MM.1S (cell line): ENCODE measurements around the gene TMCC1.
"Not testable (repeated sequence)": the region's sequence is repeated elsewhere in the genome, so short reads cannot be mapped to it uniquely, and the experiment has no call there.

Source experiments
- DNase-seq: peaks from one replicate; pipeline ENCODE4 v3.0.0-alpha.2; 2015
- H2AFZ ChIP-seq: fragments of 300-600 bp; sonication (generic); 2 replicates; pipeline ENCODE4 v1.6.0; 2016; ENCODE audit warnings: antibody characterized with exemption, low read length
- H3F3A ChIP-seq: fragments of 300-600 bp; sonication (generic); 2 replicates; pipeline ENCODE4 v1.6.1; 2016; ENCODE audit warnings: mild to moderate bottlenecking, antibody characterized with exemption, low read length, moderate library complexity, mixed read lengths; ENCODE audit not compliant: insufficient read depth
- H3K27ac ChIP-seq: fragments of 300-600 bp; sonication (generic); 2 replicates; pipeline ENCODE4 v1.5.1; 2016; ENCODE audit warnings: mild to moderate bottlenecking, low read length
- H3K27me3 ChIP-seq: fragments of 300-600 bp; sonication (generic); replicated peaks from 2 replicates; pipeline ENCODE4 v1.6.0; 2016; ENCODE audit warnings: low read length; ENCODE audit not compliant: insufficient read depth
- H3K36me3 ChIP-seq: fragments of 300-600 bp; sonication (generic); replicated peaks from 2 replicates; pipeline ENCODE4 v1.6.1; 2016; ENCODE audit warnings: mild to moderate bottlenecking, low read length, mixed read lengths; ENCODE audit not compliant: insufficient read depth
- H3K4me1 ChIP-seq: fragments of 300-600 bp; sonication (generic); 2 replicates; pipeline ENCODE4 v1.6.1; 2016; ENCODE audit warnings: low read length, mixed read lengths
- H3K4me2 ChIP-seq: fragments of 300-600 bp; sonication (generic); 2 replicates; pipeline ENCODE4 v1.6.0; 2016; ENCODE audit warnings: low read depth, low read length
- H3K4me3 ChIP-seq: fragments of 300-600 bp; sonication (generic); 2 replicates; pipeline ENCODE4 v1.5.1; 2016; ENCODE audit warnings: low read length, mixed read lengths
- H3K79me2 ChIP-seq: fragments of 300-600 bp; sonication (generic); 2 replicates; pipeline ENCODE4 v1.6.1; 2016; ENCODE audit warnings: mixed run types, low read length, mixed read lengths
- H3K9ac ChIP-seq: fragments of 300-600 bp; sonication (generic); 2 replicates; pipeline ENCODE4 v1.6.1; 2016; ENCODE audit warnings: low read length, mixed read lengths
- H3K9me2 ChIP-seq: fragments of 300-600 bp; sonication (generic); replicated peaks from 2 replicates; pipeline ENCODE4 v1.6.1; 2016; ENCODE audit warnings: mild to moderate bottlenecking, low read length, mixed read lengths; ENCODE audit not compliant: insufficient read depth
- H3K9me3 ChIP-seq: fragments of 300-600 bp; sonication (generic); replicated peaks from 2 replicates; pipeline ENCODE4 v1.6.1; 2016; ENCODE audit warnings: mild to moderate bottlenecking, low read length, mixed read lengths; ENCODE audit not compliant: insufficient read depth
- H4K20me1 ChIP-seq: fragments of 300-600 bp; sonication (generic); 2 replicates; pipeline ENCODE4 v1.6.1; 2016; ENCODE audit warnings: mild to moderate bottlenecking, low read length, moderate library complexity, mixed read lengths; ENCODE audit not compliant: insufficient read depth
- EZH2 ChIP-seq: fragments of 300-600 bp; sonication (generic); optimal IDR thresholded peaks from 2 replicates; pipeline ENCODE3; 2017; ENCODE audit warnings: low read depth, mild to moderate bottlenecking, antibody characterized with exemption, low read length, mixed read lengths
- EZH2phosphoT487 ChIP-seq: fragments of 300-600 bp; sonication (generic); IDR thresholded peaks from 2 replicates; pipeline ENCODE4 v1.6.1; 2018; ENCODE audit warnings: antibody characterized with exemption, low read length
- TF ChIP-seq, protein P1 (sequence below): fragments of 300-600 bp; sonication (generic); IDR thresholded peaks from 2 replicates; pipeline ENCODE4 v1.5.1; 2016; ENCODE audit warnings: antibody characterized with exemption, low read length, mixed read lengths

The TMCC1 gene

GRCh38 chr3:129758785-129759320 lies 134.7 kb downstream of the TMCC1 start:
- no peak overlapping the region for H2AFZ ChIP-seq
- DNase-seq = no peak
- no peaks in the 10 kb centered on the region for H3K9me3 ChIP-seq

GRCh38 chr3:129758306-129758705 lies 135.2 kb downstream of the TMCC1 start:
- no peaks in the 10 kb centered on the region for H3K4me1 ChIP-seq
- H3K9ac ChIP-seq = no peak overlapping the region
- H3K79me2 ChIP-seq = peaks cover 4% of the 10 kb centered on the region
- H3K4me3 ChIP-seq = no peak overlapping the region
- no peaks in the 10 kb centered on the region for H3K36me3 ChIP-seq
- TF ChIP-seq EZH2 (no peak), EZH2phosphoT487 (no peak)
- TF ChIP-seq, protein P1, sequence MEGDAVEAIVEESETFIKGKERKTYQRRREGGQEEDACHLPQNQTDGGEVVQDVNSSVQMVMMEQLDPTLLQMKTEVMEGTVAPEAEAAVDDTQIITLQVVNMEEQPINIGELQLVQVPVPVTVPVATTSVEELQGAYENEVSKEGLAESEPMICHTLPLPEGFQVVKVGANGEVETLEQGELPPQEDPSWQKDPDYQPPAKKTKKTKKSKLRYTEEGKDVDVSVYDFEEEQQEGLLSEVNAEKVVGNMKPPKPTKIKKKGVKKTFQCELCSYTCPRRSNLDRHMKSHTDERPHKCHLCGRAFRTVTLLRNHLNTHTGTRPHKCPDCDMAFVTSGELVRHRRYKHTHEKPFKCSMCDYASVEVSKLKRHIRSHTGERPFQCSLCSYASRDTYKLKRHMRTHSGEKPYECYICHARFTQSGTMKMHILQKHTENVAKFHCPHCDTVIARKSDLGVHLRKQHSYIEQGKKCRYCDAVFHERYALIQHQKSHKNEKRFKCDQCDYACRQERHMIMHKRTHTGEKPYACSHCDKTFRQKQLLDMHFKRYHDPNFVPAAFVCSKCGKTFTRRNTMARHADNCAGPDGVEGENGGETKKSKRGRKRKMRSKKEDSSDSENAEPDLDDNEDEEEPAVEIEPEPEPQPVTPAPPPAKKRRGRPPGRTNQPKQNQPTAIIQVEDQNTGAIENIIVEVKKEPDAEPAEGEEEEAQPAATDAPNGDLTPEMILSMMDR = no peak
- H4K20me1 ChIP-seq = 0 out of 2 replicates have a peak, but pooled peaks cover 3% of the 10 kb centered on the region
- no peak overlapping the region for H3K27ac ChIP-seq
- no peaks in the 10 kb centered on the region for H3K27me3 ChIP-seq
- H3K4me2 ChIP-seq = no peak overlapping the region
- no peak overlapping the region for H2AFZ ChIP-seq
- H3K9me2 ChIP-seq = no peaks in the 10 kb centered on the region
- DNase-seq = no peak
- no peaks in the 10 kb centered on the region for H3F3A ChIP-seq
- H3K9me3 ChIP-seq = no peaks in the 10 kb centered on the region

More at GRCh38 chr3:129758785-129759320, 134.7 kb downstream of the TMCC1 start:
- Histone ChIP-seq H3K9ac (no peak overlapping the region), H3K9me2 (no peaks in the 10 kb centered on the region), H3K27me3 (no peaks in the 10 kb centered on the region), H3K4me2 (no peak overlapping the region), H3K4me1 (no peaks in the 10 kb centered on the region), H3K27ac (no peak overlapping the region), H4K20me1 (0 out of 2 replicates have a peak, but pooled peaks cover 3% of the 10 kb centered on the region), H3K36me3 (no peaks in the 10 kb centered on the region), H3K4me3 (no peak overlapping the region), H3K79me2 (peaks cover 2% of the 10 kb centered on the region), H3F3A (no peaks in the 10 kb centered on the region)
- TF ChIP-seq EZH2 (no peak), EZH2phosphoT487 (no peak)
- TF ChIP-seq, protein P1 = no peak

DNA sequence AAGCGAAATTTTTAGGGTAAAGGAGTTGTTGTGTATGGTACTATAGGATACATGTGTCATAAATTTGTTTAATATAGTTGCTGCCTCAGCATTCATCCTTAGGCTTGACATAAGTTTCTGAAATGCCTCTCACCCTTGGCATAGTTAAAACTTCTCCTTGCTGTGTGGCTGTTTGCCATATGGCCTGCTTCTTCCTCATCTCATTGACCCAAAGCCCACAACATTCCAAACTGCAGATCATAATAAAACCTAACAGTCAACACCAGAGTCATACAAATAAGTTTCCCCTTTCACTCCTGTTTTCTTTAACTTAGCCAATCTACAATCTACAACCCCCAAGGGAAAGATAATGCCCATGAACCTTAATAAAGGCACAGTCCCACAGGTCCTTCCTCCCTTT lies 136.6 kb downstream of the TMCC1 start:
- Histone ChIP-seq H3K4me2 (no peak overlapping the region), H4K20me1 (0 out of 2 replicates have a peak, but pooled peaks cover 3% of the 10 kb centered on the region), H3K36me3 (no peaks in the 10 kb centered on the region), H3K79me2 (peaks cover 8% of the 10 kb centered on the region), H3K4me3 (no peak overlapping the region), H3K9me3 (no peaks in the 10 kb centered on the region), H3F3A (no peaks in the 10 kb centered on the region), H3K4me1 (no peaks in the 10 kb centered on the region), H3K27me3 (no peaks in the 10 kb centered on the region), H3K27ac (no peak overlapping the region), H3K9ac (no peak overlapping the region), H2AFZ (no peak overlapping the region), H3K9me2 (no peaks in the 10 kb centered on the region)
- no peak for DNase-seq
- TF ChIP-seq, protein P1 = no peak
- TF ChIP-seq EZH2 (no peak), EZH2phosphoT487 (no peak)

DNA sequence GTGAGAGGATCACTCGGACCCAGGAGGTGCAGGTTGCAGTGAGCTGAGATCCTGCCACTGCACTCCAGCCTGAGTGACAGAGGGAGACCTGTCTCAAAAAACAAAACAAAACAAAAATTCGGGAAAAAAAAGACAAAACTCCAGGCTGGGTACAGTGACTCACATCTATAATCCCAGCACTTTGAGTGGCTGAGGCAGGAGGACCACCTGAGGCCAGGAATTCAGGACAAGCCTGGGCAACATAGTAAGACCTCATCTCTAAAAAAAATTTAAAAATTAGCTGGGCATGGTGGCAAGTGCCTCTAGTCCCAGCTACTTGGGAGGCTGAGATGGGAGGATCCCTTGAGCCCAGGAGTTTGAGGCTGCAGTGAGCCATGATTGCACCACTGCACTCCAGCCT lies 142.4 kb downstream of the TMCC1 start:
- H2AFZ ChIP-seq, H3F3A ChIP-seq, H4K20me1 ChIP-seq, H3K4me3 ChIP-seq, H3K9me3 ChIP-seq, H3K4me2 ChIP-seq, DNase-seq, H3K27ac ChIP-seq, H3K9me2 ChIP-seq, H3K4me1 ChIP-seq, H3K9ac ChIP-seq, H3K36me3 ChIP-seq, H3K27me3 ChIP-seq: not testable (repeated sequence)
- peaks cover 13% of the 10 kb centered on the region for H3K79me2 ChIP-seq
